Endothelial cell of umbilical vein (primary cell): ENCODE data around the gene MCCD1. TPM values are rescaled to one million over a fixed set of nuclear protein-coding genes. Genes with fewer than 3 reads are reported as not detected.

Source experiments
- BruUV-seq: library from RNA; stranded (reverse); fragments of 400-500 nt; replicated peaks from 2 replicates; lab custom pipeline; 2021; lab: Mats Ljungman, UMichigan
- CTCF ChIA-PET: fragments of 300-600, 350-600 bp; sonication (Branson Sonifier 250); formaldehyde crosslinking; loops from one replicate; lab custom pipeline; 2021; ENCODE audit warnings: antibody characterized with exemption, inconsistent platforms; lab: Charles Lee
- POLR2A ChIA-PET: fragments of 300-600, 350-600 bp; sonication (Branson Sonifier 250); formaldehyde crosslinking; loops from one replicate; lab custom pipeline; 2021; ENCODE audit warnings: antibody characterized with exemption, inconsistent platforms; lab: Charles Lee
- DNase-seq: peaks from one replicate; pipeline ENCODE4 v3.0.0-alpha.2; 2011; ENCODE audit warnings: low read depth, low spot score
- FAIRE-seq: peaks from 2 replicates; lab custom pipeline; 2011; peaks lifted over from hg19 to GRCh38; lab: Jason Lieb, UNC
- H2AFZ ChIP-seq: 2 replicates; pipeline ENCODE4 v1.6.0; 2012; ENCODE audit warnings: low read depth, low read length, control low read depth, inconsistent platforms
- H3K27ac ChIP-seq: 2 replicates; pipeline ENCODE4 v1.5.1; 2011; ENCODE audit warnings: low read depth, mild to moderate bottlenecking, control low read depth, low read length, moderate library complexity; ENCODE audit not compliant: insufficient read depth
- H3K27me3 ChIP-seq, 2 experiments: 2 replicates each; pipeline versions ENCODE4 v1.6.0 to v1.6.1; 2011; ENCODE audit warnings: low read length in 2 of 2, mixed read lengths in 1 of 2; ENCODE audit not compliant: control insufficient read depth in 2 of 2, insufficient read depth in 2 of 2
- H3K36me3 ChIP-seq, 2 experiments: 2 replicates in 1 of 2; 3 replicates in 1 of 2; pipeline ENCODE4 v1.5.1; 2011; ENCODE audit warnings: low read length in 2 of 2, mild to moderate bottlenecking in 1 of 2, moderate library complexity in 1 of 2; ENCODE audit not compliant: control insufficient read depth in 2 of 2, insufficient read depth in 2 of 2; ENCODE audit errors: extremely low read depth in 1 of 2
- H3K4me1 ChIP-seq: 3 replicates; pipeline ENCODE4 v1.5.1; 2011; ENCODE audit warnings: mild to moderate bottlenecking, low read length; ENCODE audit not compliant: control insufficient read depth, insufficient read depth; ENCODE audit errors: extremely low read depth
- H3K4me2 ChIP-seq: 2 replicates; pipeline ENCODE4 v1.6.1; 2011; ENCODE audit warnings: low read length, control low read depth, mixed read lengths; ENCODE audit not compliant: insufficient read depth
- H3K4me3 ChIP-seq, 3 experiments: fragments of 200-600 bp in 1 of 3; sonication (generic), shearing (Covaris generic) in 1 of 3; replicated peaks in 1 of 3; 2 replicates each; pipeline ENCODE4 v1.5.1; 2011 to 2016; ENCODE audit warnings: control low read depth in 3 of 3, low read length in 3 of 3, mild to moderate bottlenecking in 2 of 3, inconsistent platforms in 1 of 3, low read depth in 1 of 3, moderate library complexity in 1 of 3; ENCODE audit not compliant: insufficient read depth in 1 of 3
- H3K79me2 ChIP-seq: 2 replicates; pipeline ENCODE4 v1.6.0; 2012; ENCODE audit warnings: low read length, inconsistent platforms; ENCODE audit not compliant: control insufficient read depth, insufficient read depth
- H3K9ac ChIP-seq: replicated peaks from 2 replicates; pipeline ENCODE3; 2011; ENCODE audit warnings: low read length, control low read depth; ENCODE audit not compliant: insufficient read depth; ENCODE audit errors: extremely low read depth
- H3K9me1 ChIP-seq: replicated peaks from 3 replicates; pipeline ENCODE4 v1.6.0; 2011; ENCODE audit warnings: mild to moderate bottlenecking, low read length; ENCODE audit not compliant: control insufficient read depth, insufficient read depth; ENCODE audit errors: extremely low read depth
- H3K9me3 ChIP-seq: replicated peaks from 2 replicates; pipeline ENCODE4 v1.5.1; 2012; ENCODE audit warnings: low read length, inconsistent platforms; ENCODE audit not compliant: control insufficient read depth, insufficient read depth
- H4K20me1 ChIP-seq: replicated peaks from 2 replicates; pipeline ENCODE3; 2011; ENCODE audit warnings: mild to moderate bottlenecking, low read length; ENCODE audit not compliant: control insufficient read depth, insufficient read depth; ENCODE audit errors: extremely low read depth
- EZH2 ChIP-seq: IDR thresholded peaks from 2 replicates; pipeline ENCODE4 v1.6.1; 2012; ENCODE audit warnings: borderline replicate concordance, low read depth, mild to moderate bottlenecking, moderate library complexity, low read length, inconsistent platforms; ENCODE audit not compliant: severe bottlenecking
- FOS ChIP-seq: IDR thresholded peaks from 2 replicates; pipeline ENCODE4 v1.6.1; 2011; ENCODE audit warnings: mild to moderate bottlenecking, low read length, moderate library complexity, borderline replicate concordance; ENCODE audit not compliant: insufficient read depth
- GATA2 ChIP-seq: IDR thresholded peaks from 2 replicates; pipeline ENCODE4 v1.7.0; 2011; ENCODE audit warnings: low read depth, mild to moderate bottlenecking, moderate library complexity, mixed read lengths, low read length; ENCODE audit not compliant: insufficient read length, insufficient read depth
- JUN ChIP-seq: IDR thresholded peaks from 2 replicates; pipeline ENCODE4 v1.6.1; 2011; ENCODE audit warnings: borderline replicate concordance, low read depth; ENCODE audit not compliant: insufficient read length, insufficient read depth
- MYC ChIP-seq: IDR thresholded peaks from one replicate; pipeline ENCODE4 v1.6.1; 2011; ENCODE audit warnings: mild to moderate bottlenecking, low read depth, low read length
- POLR2A ChIP-seq: IDR thresholded peaks from 2 replicates; pipeline ENCODE4 v1.6.1; 2012; ENCODE audit warnings: low read depth, mild to moderate bottlenecking, control low read depth, low read length
- POLR2AphosphoS5 ChIP-seq: IDR thresholded peaks from 2 replicates; pipeline ENCODE4 v1.6.1; 2012; ENCODE audit warnings: low read depth, mild to moderate bottlenecking, control low read depth, low read length, moderate library complexity; ENCODE audit not compliant: insufficient read depth
- dilution Hi-C: fragments of 300-500 bp; cut with MboI; formaldehyde crosslinking; loops from one replicate; pipeline ENCODE4 v1.15.0; 2019; ENCODE audit warnings: low sequenced_read_pairs; ENCODE audit not compliant: extremely low pct_ligation_motif_present
- intact Hi-C: fragments of 100-400 bp; cut with micrococcal nuclease; formaldehyde crosslinking; loops from one replicate; pipeline ENCODE4 v1.10.0; 2022
- polyA plus RNA-seq, 4 experiments: library from polyadenylated mRNA; depleted of rRNA in 3 of 4; stranded (reverse) in 3 of 4; unstranded in 1 of 4; fragments of >200 nt; gene quantifications; 2 replicates each; pipeline versions ENCODE4 v1.2.1 to v1.2.3, GENCODE V29; 2011 to 2012; ENCODE audit warnings: missing spikeins in 1 of 4
- total RNA-seq: library from RNA; stranded (reverse); gene quantifications from 2 replicates; pipeline ENCODE4 v1.2.3, GENCODE V29; 2021
- TF ChIP-seq, protein P1 (sequence below), 2 donors: IDR thresholded peaks; 1 replicate in 1 of 2; 2 replicates in 1 of 2; pipeline ENCODE4 v1.5.1; 2011; ENCODE audit warnings: low read length in 2 of 2, mild to moderate bottlenecking in 2 of 2, moderate library complexity in 2 of 2, control low read depth in 1 of 2, inconsistent platforms in 1 of 2, low read depth in 1 of 2; ENCODE audit not compliant: insufficient read depth in 1 of 2; ENCODE audit errors: extremely low read depth in 1 of 2
- TF ChIP-seq, protein P2 (sequence below): IDR thresholded peaks from 2 replicates; pipeline ENCODE4 v1.6.1; 2011; ENCODE audit not compliant: insufficient read depth, insufficient read length

The MCCD1 gene
- total and polyA plus RNA-seq, 2 donors (not counting 3 experiments of a cell fraction or from before 2014, with no cell fraction given) = not detected

DNA sequence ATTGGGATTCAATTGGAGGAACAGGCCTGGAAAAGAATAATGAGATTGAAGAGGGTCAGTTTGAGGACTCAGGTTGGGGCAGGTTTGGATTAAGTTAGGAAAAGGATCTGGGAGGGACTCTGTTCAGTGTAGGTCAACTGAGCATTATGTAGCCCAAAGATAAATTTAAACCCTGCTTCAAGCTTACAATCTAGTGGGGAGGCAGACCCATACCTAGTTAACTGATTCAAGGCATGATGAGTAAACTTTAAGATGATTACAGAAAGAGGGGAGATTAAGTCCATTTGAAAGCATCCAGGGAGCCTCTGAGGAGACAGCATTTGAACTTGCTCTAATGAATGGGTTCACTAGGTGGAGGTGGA is 31.9 kb downstream of the MCCD1 start:
- Histone ChIP-seq H3K27ac (peak overlapping the region; percentile 98), H3K4me3 (no peak overlapping the region), H3K9me3 (no peaks in the 10 kb centered on the region), H3K36me3 (peaks cover 2 to 10% of the 10 kb centered on the region in 2 experiments), H3K4me1 (peaks cover 69% of the 10 kb centered on the region), H2AFZ (no peak overlapping the region), H3K79me2 (peaks cover 7% of the 10 kb centered on the region), H4K20me1 (no peaks in the 10 kb centered on the region), H3K9ac (peak overlapping the region; percentile 22), H3K27me3 (no peaks in the 10 kb centered on the region), H3K9me1 (no peaks in the 10 kb centered on the region), H3K4me2 (peak overlapping the region; percentile 90)
- TSS peak; percentile 41 for BruUV-seq
- dilution Hi-C loops = no loop called here
- DNase-seq = no peak
- POLR2A ChIA-PET = interaction anchor here (0.5 kb wide), 1 partner anchor 66 kb away, joined by 8 read pairs; no protein-coding TSS in a partner anchor
- TF ChIP-seq POLR2A (no peak), EZH2 (no peak), GATA2 (no peak), MYC (no peak), FOS (no peak), JUN (no peak), POLR2AphosphoS5 (no peak)
- TF ChIP-seq, protein P1, sequence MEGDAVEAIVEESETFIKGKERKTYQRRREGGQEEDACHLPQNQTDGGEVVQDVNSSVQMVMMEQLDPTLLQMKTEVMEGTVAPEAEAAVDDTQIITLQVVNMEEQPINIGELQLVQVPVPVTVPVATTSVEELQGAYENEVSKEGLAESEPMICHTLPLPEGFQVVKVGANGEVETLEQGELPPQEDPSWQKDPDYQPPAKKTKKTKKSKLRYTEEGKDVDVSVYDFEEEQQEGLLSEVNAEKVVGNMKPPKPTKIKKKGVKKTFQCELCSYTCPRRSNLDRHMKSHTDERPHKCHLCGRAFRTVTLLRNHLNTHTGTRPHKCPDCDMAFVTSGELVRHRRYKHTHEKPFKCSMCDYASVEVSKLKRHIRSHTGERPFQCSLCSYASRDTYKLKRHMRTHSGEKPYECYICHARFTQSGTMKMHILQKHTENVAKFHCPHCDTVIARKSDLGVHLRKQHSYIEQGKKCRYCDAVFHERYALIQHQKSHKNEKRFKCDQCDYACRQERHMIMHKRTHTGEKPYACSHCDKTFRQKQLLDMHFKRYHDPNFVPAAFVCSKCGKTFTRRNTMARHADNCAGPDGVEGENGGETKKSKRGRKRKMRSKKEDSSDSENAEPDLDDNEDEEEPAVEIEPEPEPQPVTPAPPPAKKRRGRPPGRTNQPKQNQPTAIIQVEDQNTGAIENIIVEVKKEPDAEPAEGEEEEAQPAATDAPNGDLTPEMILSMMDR (IDR thresholded peaks at IDR 0.05; ENCODE audit: extremely low read depth in 1 of 2, insufficient read depth in 1 of 2, low read depth in 1 of 2, low read length in 2 of 2) = no peak
- TF ChIP-seq, protein P2, sequence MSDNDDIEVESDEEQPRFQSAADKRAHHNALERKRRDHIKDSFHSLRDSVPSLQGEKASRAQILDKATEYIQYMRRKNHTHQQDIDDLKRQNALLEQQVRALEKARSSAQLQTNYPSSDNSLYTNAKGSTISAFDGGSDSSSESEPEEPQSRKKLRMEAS = no peak
- intact Hi-C loops = loop anchor here (1.0 kb wide), 4 partner anchors 9 to 34 kb away; partner anchors contain the start of gene NFKBIL1
- CTCF ChIA-PET = interaction anchor here (3.5 to 31.0 kb wide), 2 partner anchors 10 to 28 kb away, joined by 31 to 1517 read pairs; partner anchors contain the start of genes LST1, LTB, NCR3 and TNF
- FAIRE-seq = no peak
